Coronary artery (tissue), 2 donors: Measurements from ENCODE around the gene GNA14.

Experiments
- DNase-seq: peaks from one replicate; pipeline ENCODE4 v3.0.0-alpha.2; 2017; ENCODE audit warnings: low spot score
- H3K27ac ChIP-seq, 2 donors: fragments of 200-600 bp; sonication (generic); one replicate each; pipeline ENCODE4 v1.5.1; 2016 to 2019
- H3K4me3 ChIP-seq: fragments of 200-600 bp; sonication (generic); 2 replicates; pipeline ENCODE4 v1.5.1; 2016; ENCODE audit warnings: mild to moderate bottlenecking, moderate library complexity
- CTCF ChIP-seq: fragments of 200-600 bp; sonication (generic); IDR thresholded peaks from one replicate; pipeline ENCODE4 v1.5.1; 2019; ENCODE audit warnings: antibody characterized with exemption

GNA14 gene

GRCh38 chr9:77554586-77555105, 93.5 kb downstream of the GNA14 start:
- no peak for DNase-seq
- no peak overlapping the region for H3K27ac ChIP-seq
- H3K4me3 ChIP-seq = no peak overlapping the region
- TF ChIP-seq CTCF = no peak

- Histone ChIP-seq H3K27ac (no peak overlapping the region), H3K4me3 (no peak overlapping the region)
- TF ChIP-seq CTCF = no peak
- no peak for DNase-seq
Observed at GRCh38 chr9:77547106-77547730, 100.9 kb downstream of the GNA14 start.

DNA sequence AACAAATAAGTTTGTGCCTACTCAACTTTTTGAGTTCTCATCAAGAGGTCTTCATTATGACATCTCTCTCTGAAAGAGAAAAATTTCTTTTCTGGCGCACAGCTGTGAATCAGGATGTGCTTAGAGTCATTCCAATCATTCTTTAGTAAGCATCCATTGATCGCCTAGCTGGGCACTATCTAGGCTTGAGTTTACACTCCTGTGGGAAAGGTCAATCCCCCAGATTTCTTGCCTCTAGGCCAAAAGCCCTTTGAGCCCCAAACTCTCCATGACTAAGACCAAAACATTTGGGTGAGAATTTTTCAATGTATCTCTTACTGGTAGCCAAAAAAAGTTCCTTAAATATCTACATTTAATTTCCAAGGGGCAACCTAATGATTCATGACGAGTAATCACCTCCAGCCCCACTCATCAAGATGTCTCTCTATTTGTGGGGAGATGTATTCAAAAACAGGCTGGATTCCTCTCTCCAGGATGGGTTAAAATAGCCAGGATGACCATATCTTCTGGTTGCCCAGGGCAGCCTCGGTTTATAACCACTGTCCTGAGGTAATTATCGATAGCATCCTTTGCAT, 101.7 kb downstream of the GNA14 start:
- no peak overlapping the region for H3K27ac ChIP-seq
- no peak for TF ChIP-seq CTCF
- no peak for DNase-seq
- H3K4me3 ChIP-seq = no peak overlapping the region

GRCh38 chr9:77544546-77544945, 103.6 kb downstream of the GNA14 start:
- no peak for DNase-seq
- H3K4me3 ChIP-seq = no peak overlapping the region
- no peak for TF ChIP-seq CTCF
- no peak overlapping the region for H3K27ac ChIP-seq

GRCh38 chr9:77543131-77543822, 104.8 kb downstream of the GNA14 start:
- no peak overlapping the region for H3K4me3 ChIP-seq
- TF ChIP-seq CTCF = no peak
- no peak for DNase-seq
- no peak overlapping the region for H3K27ac ChIP-seq

DNA sequence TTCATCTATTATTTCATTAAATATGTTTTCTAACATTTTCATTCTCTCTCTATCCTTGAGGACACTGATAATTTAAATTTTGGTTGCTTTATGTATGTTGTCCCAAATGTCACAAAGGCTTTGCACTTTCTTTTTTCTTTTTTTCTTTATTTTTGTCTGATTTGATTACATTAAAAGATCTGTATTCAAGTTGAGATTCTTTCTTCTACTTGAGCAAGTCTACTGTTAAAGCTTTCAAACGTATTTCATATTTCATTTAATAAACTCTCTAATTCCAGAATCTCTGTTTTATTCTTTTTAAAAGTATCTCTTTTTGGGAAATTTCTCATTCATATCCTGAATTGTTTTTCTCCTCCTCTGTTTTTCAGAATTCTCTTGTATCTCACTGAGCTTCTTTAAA, 106.5 kb downstream of the GNA14 start:
- H3K27ac ChIP-seq = no peak overlapping the region
- H3K4me3 ChIP-seq = no peak overlapping the region
- no peak for TF ChIP-seq CTCF
- DNase-seq = no peak

- Histone ChIP-seq H3K4me3 (no peak overlapping the region), H3K27ac (no peak overlapping the region)
- TF ChIP-seq CTCF = no peak
- DNase-seq = no peak
Observed at GRCh38 chr9:77541055-77541454, 107.1 kb downstream of the GNA14 start.
